ENCODE results near the gene KASH5. TPM values are rescaled to one million over a fixed set of nuclear protein-coding genes. Genes with fewer than 3 reads are reported as not detected.

Gene KASH5
- total RNA-seq, 1 experiment from 2014 or later, result not detected

GRCh38 chr19:49395581-49396407, 7.7 kb downstream of the KASH5 start:
- no peak for DNase-seq (ENCODE audit: low read depth)

GRCh38 chr19:49396738-49397505, 8.9 kb downstream of the KASH5 start:
- DNase-seq (ENCODE audit: low read depth), result no peak

- no peak for DNase-seq (ENCODE audit: low read depth)
These were observed 10.1 kb downstream of the KASH5 start for GRCh38 chr19:49398001-49398615.

GRCh38 chr19:49398931-49399330, 10.9 kb downstream of the KASH5 start:
- no peak for DNase-seq (ENCODE audit: low read depth)

- DNase-seq (ENCODE audit: low read depth), result no peak
These were observed 12.0 kb downstream of the KASH5 start for GRCh38 chr19:49400029-49400428.

GRCh38 chr19:49403404-49404187, 15.5 kb downstream of the KASH5 start:
- peak; percentile 68 for DNase-seq (ENCODE audit: low read depth)

- DNase-seq (ENCODE audit: low read depth), result no peak
These were observed 19.0 kb downstream of the KASH5 start for GRCh38 chr19:49407079-49407478.

- DNase-seq (ENCODE audit: low read depth), result no peak
These were observed 19.5 kb downstream of the KASH5 start for GRCh38 chr19:49407482-49408015.

GRCh38 chr19:49408816-49409440, 20.9 kb downstream of the KASH5 start:
- DNase-seq (ENCODE audit: low read depth), result no peak

- no peak for DNase-seq (ENCODE audit: low read depth)
These were observed 21.5 kb downstream of the KASH5 start for GRCh38 chr19:49409441-49410029.

GRCh38 chr19:49411681-49412326, 23.8 kb downstream of the KASH5 start:
- no peak for DNase-seq (ENCODE audit: low read depth)

GRCh38 chr19:49413348-49413747, 25.3 kb downstream of the KASH5 start:
- no peak for DNase-seq (ENCODE audit: low read depth)

GRCh38 chr19:49414256-49414655, 26.2 kb downstream of the KASH5 start:
- no peak for DNase-seq (ENCODE audit: low read depth)

GRCh38 chr19:49415102-49415809, 27.2 kb downstream of the KASH5 start:
- no peak for DNase-seq (ENCODE audit: low read depth)

GRCh38 chr19:49415810-49416200, 27.8 kb downstream of the KASH5 start:
- no peak for DNase-seq (ENCODE audit: low read depth)

- DNase-seq (ENCODE audit: low read depth), result no peak
These were observed 29.0 kb downstream of the KASH5 start for GRCh38 chr19:49417088-49417487.

GRCh38 chr19:49418511-49418910, 30.5 kb downstream of the KASH5 start:
- no peak for DNase-seq (ENCODE audit: low read depth)

GRCh38 chr19:49419173-49419572, 31.1 kb downstream of the KASH5 start:
- DNase-seq (ENCODE audit: low read depth), result no peak

GRCh38 chr19:49420227-49420626, 32.2 kb downstream of the KASH5 start:
- DNase-seq (ENCODE audit: low read depth), result no peak
